T-helper 2 cell treated with Interferon-gamma antibody and Interleukin-4, amounts not matched to agents 5 μg/mL and 100 μg/mL, for 36 hours (primary cell): ENCODE results near the gene PAX8.
"Not testable (repeated sequence)": the region's sequence is repeated elsewhere in the genome, so short reads cannot be mapped to it uniquely, and the experiment has no call there.

ENCODE experiments used
- DNase-seq: peaks from one replicate; pipeline ENCODE4 v3.0.0; 2021; ENCODE audit warnings: low spot score
- H3K27ac Mint-ChIP-seq: one replicate; pipeline ENCODE4 v1.8.0; 2021; ENCODE audit warnings: mild to moderate bottlenecking, mixed read lengths
- H3K27me3 Mint-ChIP-seq: one replicate; pipeline ENCODE4 v1.8.0; 2021; ENCODE audit warnings: low read depth, mixed read lengths
- H3K36me3 Mint-ChIP-seq: one replicate; pipeline ENCODE4 v1.8.0; 2021; ENCODE audit warnings: low read depth, mixed read lengths
- H3K4me1 Mint-ChIP-seq: one replicate; pipeline ENCODE4 v1.8.0; 2021; ENCODE audit warnings: low read depth, mixed read lengths
- H3K4me3 Mint-ChIP-seq: one replicate; pipeline ENCODE4 v1.8.0; 2022; ENCODE audit warnings: mild to moderate bottlenecking, moderate library complexity, mixed read lengths
- H3K9me3 Mint-ChIP-seq: one replicate; pipeline ENCODE4 v1.8.0; 2021; ENCODE audit warnings: mixed read lengths

PAX8 gene

GRCh38 chr2:113305749-113306148 is 27.0 kb upstream of the PAX8 start:
- not testable (repeated sequence) for H3K36me3 Mint-ChIP-seq, H3K27ac Mint-ChIP-seq, DNase-seq, H3K9me3 Mint-ChIP-seq, H3K4me3 Mint-ChIP-seq, H3K4me1 Mint-ChIP-seq
- H3K27me3 Mint-ChIP-seq, result peaks cover 23% of the 10 kb centered on the region

DNA sequence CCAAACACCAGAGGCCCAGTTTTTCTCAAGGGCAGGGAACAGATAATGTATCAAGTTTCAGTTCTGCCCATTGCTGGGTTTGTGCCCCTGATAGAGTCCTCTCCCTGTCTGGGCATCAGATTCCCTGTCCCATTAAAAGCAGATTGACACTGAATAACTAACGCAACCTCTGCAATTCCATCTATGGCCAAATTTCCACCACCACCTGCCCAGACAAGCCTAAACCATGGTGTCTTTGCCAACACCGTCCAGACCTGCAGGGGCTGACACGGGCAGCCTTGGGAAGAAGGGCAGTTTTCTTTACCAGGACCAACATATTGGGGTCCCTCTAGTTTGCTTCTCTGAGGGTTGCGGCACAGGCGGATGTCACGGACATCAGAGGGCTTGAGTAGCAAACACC is 26.4 kb upstream of the PAX8 start:
- no peaks in the 10 kb centered on the region for H3K4me1 Mint-ChIP-seq
- no peak overlapping the region for H3K27ac Mint-ChIP-seq
- no peak overlapping the region for H3K4me3 Mint-ChIP-seq
- no peaks in the 10 kb centered on the region for H3K36me3 Mint-ChIP-seq
- no peaks in the 10 kb centered on the region for H3K9me3 Mint-ChIP-seq
- peaks cover 23% of the 10 kb centered on the region for H3K27me3 Mint-ChIP-seq
- no peak for DNase-seq

GRCh38 chr2:113304702-113305101 is 26.0 kb upstream of the PAX8 start:
- DNase-seq, result no peak
- Mint-ChIP-seq H3K9me3 (no peaks in the 10 kb centered on the region), H3K27ac (no peak overlapping the region), H3K4me3 (no peak overlapping the region), H3K4me1 (no peaks in the 10 kb centered on the region), H3K27me3 (peaks cover 20% of the 10 kb centered on the region), H3K36me3 (no peaks in the 10 kb centered on the region)

- not testable (repeated sequence) for H3K36me3 Mint-ChIP-seq
These were observed 23.7 kb upstream of the PAX8 start for GRCh38 chr2:113302216-113302980.

DNA sequence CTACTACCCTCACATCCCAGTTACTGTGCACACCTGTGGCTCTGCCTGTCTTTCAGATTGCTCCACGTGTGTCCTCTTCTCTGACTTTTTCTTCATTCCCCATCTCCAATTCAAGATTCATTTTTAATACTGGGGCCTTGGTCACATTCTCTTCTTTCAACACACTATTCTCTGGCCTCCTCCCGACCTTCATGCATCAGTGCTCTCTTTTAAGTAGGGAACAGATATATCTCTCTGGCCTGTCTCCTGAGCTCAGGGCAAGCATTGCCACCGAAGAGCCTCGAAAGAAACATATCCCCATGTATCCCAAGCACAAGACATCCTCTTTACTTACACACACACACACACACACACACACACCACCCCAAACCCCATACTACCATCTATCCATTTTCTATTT is 21.6 kb upstream of the PAX8 start:
- H3K4me1 Mint-ChIP-seq, result peaks cover 1% of the 10 kb centered on the region
- H3K27ac Mint-ChIP-seq, result no peak overlapping the region
- no peaks in the 10 kb centered on the region for H3K36me3 Mint-ChIP-seq
- H3K27me3 Mint-ChIP-seq, result peaks cover 11% of the 10 kb centered on the region
- DNase-seq, result no peak
- no peak overlapping the region for H3K4me3 Mint-ChIP-seq
- no peaks in the 10 kb centered on the region for H3K9me3 Mint-ChIP-seq

More at GRCh38 chr2:113302216-113302980, 23.7 kb upstream of the PAX8 start:
- H3K4me1 Mint-ChIP-seq, H3K27ac Mint-ChIP-seq, H3K27me3 Mint-ChIP-seq, DNase-seq, H3K9me3 Mint-ChIP-seq, H3K4me3 Mint-ChIP-seq: not testable (repeated sequence)

DNA sequence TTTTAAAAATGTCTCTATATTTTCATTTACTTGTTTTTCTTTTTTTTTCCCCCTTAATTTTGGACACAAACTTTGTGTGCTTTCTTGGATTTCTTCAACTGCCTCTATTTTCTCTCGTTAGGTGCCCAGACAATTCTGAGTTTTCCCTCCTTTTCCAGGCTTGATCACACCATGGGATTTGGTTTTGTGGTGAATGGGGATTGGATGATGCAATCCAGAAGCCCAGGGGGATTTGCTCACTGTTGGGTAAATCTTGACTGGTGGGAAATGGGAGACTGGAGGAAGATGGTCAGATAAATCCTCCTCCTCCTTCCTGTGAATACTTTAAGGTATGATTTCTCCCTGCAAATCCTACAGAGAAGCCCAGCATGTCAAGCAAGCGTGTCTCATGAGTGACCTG is 19.5 kb upstream of the PAX8 start:
- Mint-ChIP-seq H3K4me3 (no peak overlapping the region), H3K27ac (no peak overlapping the region), H3K36me3 (no peaks in the 10 kb centered on the region), H3K27me3 (peaks cover 25% of the 10 kb centered on the region), H3K9me3 (no peaks in the 10 kb centered on the region), H3K4me1 (peaks cover 1% of the 10 kb centered on the region)
- no peak for DNase-seq

DNA sequence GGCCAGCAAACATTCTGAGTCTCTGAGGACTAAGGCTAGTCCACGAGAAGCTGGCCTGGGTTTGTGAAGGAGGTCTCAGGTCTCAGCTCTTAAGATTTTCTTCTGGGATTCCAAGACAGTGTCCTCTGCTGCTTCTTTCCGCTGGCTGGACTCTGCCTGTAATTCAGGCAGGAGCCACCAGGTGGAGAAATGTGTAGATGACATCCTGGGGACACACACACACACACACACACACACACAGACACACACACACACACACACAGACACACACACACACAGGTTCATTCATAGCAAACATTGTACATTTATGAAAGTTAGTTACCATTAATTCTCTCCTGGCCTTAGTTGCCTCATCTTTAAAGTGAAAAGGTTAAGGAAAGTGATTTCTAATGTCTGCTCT is 18.9 kb upstream of the PAX8 start:
- H3K4me3 Mint-ChIP-seq, H3K27ac Mint-ChIP-seq, DNase-seq: not testable (repeated sequence)

DNA sequence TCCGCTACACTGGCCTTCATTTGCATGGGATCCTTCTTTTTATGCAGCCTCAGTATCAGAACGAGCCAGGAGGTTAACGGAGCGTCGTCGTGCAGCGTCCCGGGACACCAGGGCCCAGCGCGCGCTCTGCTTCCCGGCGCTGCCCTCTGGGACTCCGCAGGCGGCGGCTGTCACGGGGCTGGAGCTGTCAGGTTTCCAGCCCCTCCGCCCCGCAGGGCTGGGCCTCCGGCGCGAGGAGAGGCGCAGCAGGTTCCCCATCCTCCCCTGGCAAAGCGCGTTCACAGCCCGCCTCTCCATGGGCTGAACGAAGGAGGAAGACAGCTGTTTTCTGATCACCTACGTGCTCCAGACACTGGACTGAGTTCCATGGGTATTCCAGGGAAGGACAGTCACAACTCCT is 12.5 kb upstream of the PAX8 start:
- no peak for DNase-seq
- Mint-ChIP-seq H3K9me3 (no peaks in the 10 kb centered on the region), H3K27me3 (peaks cover 59% of the 10 kb centered on the region), H3K4me1 (no peaks in the 10 kb centered on the region), H3K4me3 (no peak overlapping the region), H3K36me3 (no peaks in the 10 kb centered on the region), H3K27ac (no peak overlapping the region)

More for the DNA sequence above, 18.9 kb upstream of the PAX8 start:
- H3K36me3 Mint-ChIP-seq, H3K9me3 Mint-ChIP-seq, H3K4me1 Mint-ChIP-seq: not testable (repeated sequence)
- H3K27me3 Mint-ChIP-seq, result peaks cover 31% of the 10 kb centered on the region

DNA sequence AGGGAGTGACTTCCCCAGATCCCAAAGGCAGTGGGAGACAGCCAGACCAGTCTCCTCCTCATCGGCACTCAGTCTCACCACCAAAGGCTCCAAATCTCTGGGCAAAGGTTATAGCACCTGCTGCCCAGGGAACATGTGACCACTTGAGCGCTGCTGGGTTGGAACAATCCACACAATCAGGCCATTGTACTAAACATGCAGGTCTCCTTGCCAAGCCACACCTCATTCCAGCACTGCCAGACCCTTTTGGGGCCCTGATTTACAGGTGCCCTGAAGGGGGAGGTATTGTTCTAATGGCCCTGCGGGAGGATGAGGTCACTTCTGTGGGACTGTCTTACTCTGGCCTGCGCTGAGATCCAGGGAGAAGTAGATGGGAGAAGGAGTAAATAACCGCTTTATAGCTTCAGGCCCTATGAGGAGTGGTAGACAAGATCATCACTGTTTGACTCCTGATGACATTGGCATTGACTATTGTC is 10.0 kb upstream of the PAX8 start:
- DNase-seq, H3K4me1 Mint-ChIP-seq, H3K27ac Mint-ChIP-seq, H3K4me3 Mint-ChIP-seq, H3K36me3 Mint-ChIP-seq, H3K9me3 Mint-ChIP-seq: not testable (repeated sequence)
- peaks cover 49% of the 10 kb centered on the region for H3K27me3 Mint-ChIP-seq

GRCh38 chr2:113288117-113288673 is 9.5 kb upstream of the PAX8 start:
- not testable (repeated sequence) for DNase-seq

GRCh38 chr2:113285816-113286215 is 7.1 kb upstream of the PAX8 start:
- H3K9me3 Mint-ChIP-seq, result no peaks in the 10 kb centered on the region
- peaks cover 36% of the 10 kb centered on the region for H3K27me3 Mint-ChIP-seq
- H3K4me1 Mint-ChIP-seq, result no peaks in the 10 kb centered on the region
- H3K27ac Mint-ChIP-seq, result no peak overlapping the region
- no peak overlapping the region for H3K4me3 Mint-ChIP-seq
- DNase-seq, result no peak
- no peaks in the 10 kb centered on the region for H3K36me3 Mint-ChIP-seq

More at GRCh38 chr2:113288117-113288673, 9.5 kb upstream of the PAX8 start:
- H3K27me3 Mint-ChIP-seq, result peaks cover 44% of the 10 kb centered on the region
- H3K9me3 Mint-ChIP-seq, H3K27ac Mint-ChIP-seq, H3K4me1 Mint-ChIP-seq, H3K4me3 Mint-ChIP-seq, H3K36me3 Mint-ChIP-seq: not testable (repeated sequence)

DNA sequence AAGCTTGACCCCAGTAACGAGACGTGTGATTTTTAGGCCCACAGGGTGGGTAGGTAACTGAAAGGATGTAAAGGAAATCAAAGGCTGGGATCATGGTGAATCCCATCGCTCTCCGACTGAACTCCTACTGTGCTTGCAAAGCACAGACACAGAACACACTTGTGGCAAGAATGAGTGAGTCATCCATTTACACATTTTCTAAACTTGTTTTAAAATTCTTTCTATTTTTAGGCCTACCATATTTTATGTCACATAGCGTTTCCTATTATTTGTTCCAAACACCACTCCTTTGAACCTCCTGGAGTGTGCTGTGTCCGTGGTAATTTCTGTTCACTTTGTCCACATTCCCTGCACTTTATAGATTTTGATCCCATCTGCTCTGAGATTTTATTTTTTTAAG is 6.3 kb upstream of the PAX8 start:
- H3K9me3 Mint-ChIP-seq, H3K27ac Mint-ChIP-seq, H3K4me3 Mint-ChIP-seq, H3K36me3 Mint-ChIP-seq, H3K4me1 Mint-ChIP-seq, DNase-seq: not testable (repeated sequence)
- H3K27me3 Mint-ChIP-seq, result peaks cover 42% of the 10 kb centered on the region

GRCh38 chr2:113284476-113284875 is 5.8 kb upstream of the PAX8 start:
- H3K9me3 Mint-ChIP-seq, result no peaks in the 10 kb centered on the region
- no peaks in the 10 kb centered on the region for H3K36me3 Mint-ChIP-seq
- no peak overlapping the region for H3K4me3 Mint-ChIP-seq
- no peak overlapping the region for H3K27ac Mint-ChIP-seq
- no peak for DNase-seq
- peaks cover 47% of the 10 kb centered on the region for H3K27me3 Mint-ChIP-seq
- H3K4me1 Mint-ChIP-seq, result no peaks in the 10 kb centered on the region

- Mint-ChIP-seq H3K36me3 (no peaks in the 10 kb centered on the region), H3K27me3 (peaks cover 51% of the 10 kb centered on the region)
- DNase-seq, result no peak
These were observed 5.1 kb upstream of the PAX8 start for GRCh38 chr2:113283704-113284284.

More at GRCh38 chr2:113283704-113284284, 5.1 kb upstream of the PAX8 start:
- Mint-ChIP-seq H3K4me3 (no peak overlapping the region), H3K27ac (no peak overlapping the region), H3K9me3 (no peaks in the 10 kb centered on the region), H3K4me1 (no peaks in the 10 kb centered on the region)
